Activated T-helper 2 cell treated with anti-CD3 and anti-CD28 coated beads, Interferon-gamma antibody, Interleukin-2, Interleukin-4, amounts not matched to agents 10 μg/mL and 5 μg/mL and 100 μg/mL, durations not matched to agents 14 hours and 24 hours and 36 hours (primary cell): ENCODE results near the gene MTHFR. TPM values are rescaled to one million over a fixed set of nuclear protein-coding genes. Genes with fewer than 3 reads are reported as not detected.

Source experiments
- DNase-seq: peaks from one replicate; pipeline ENCODE4 v3.0.0; 2021; ENCODE audit warnings: low spot score
- H3K27ac Mint-ChIP-seq: one replicate; pipeline ENCODE4 v1.8.0; 2021; ENCODE audit warnings: mixed read lengths
- H3K27me3 Mint-ChIP-seq: one replicate; pipeline ENCODE4 v1.8.0; 2021; ENCODE audit warnings: low read depth, mixed read lengths
- H3K36me3 Mint-ChIP-seq: one replicate; pipeline ENCODE4 v1.8.0; 2021; ENCODE audit warnings: low read depth, mixed read lengths
- H3K4me1 Mint-ChIP-seq: one replicate; pipeline ENCODE4 v1.8.0; 2021; ENCODE audit warnings: low read depth, mixed read lengths
- H3K4me3 Mint-ChIP-seq: one replicate; pipeline ENCODE4 v1.8.0; 2021; ENCODE audit warnings: low read depth, mild to moderate bottlenecking, moderate library complexity, mixed read lengths
- H3K9me3 Mint-ChIP-seq: one replicate; pipeline ENCODE4 v1.8.0; 2021; ENCODE audit warnings: mixed read lengths
- intact Hi-C: fragments of 100-400 bp; cut with micrococcal nuclease; formaldehyde crosslinking; loops from one replicate; pipeline ENCODE4 v1.15.1; 2023
- total RNA-seq: library from RNA; stranded (reverse); gene quantifications from 2 replicates; pipeline ENCODE4 v1.2.3, GENCODE V29; 2022

MTHFR gene
- total RNA-seq, 1 donor from 2014 or later = 18.8 TPM

GRCh38 chr1:11800391-11800755, 5.4 kb downstream of the MTHFR start:
- intact Hi-C loops = no loop called here
- Mint-ChIP-seq H3K9me3 (no peaks in the 10 kb centered on the region), H3K36me3 (peaks cover 40% of the 10 kb centered on the region), H3K27ac (no peak overlapping the region), H3K4me1 (peaks cover 28% of the 10 kb centered on the region), H3K27me3 (no peaks in the 10 kb centered on the region), H3K4me3 (no peak overlapping the region)
- DNase-seq = no peak

- H3K4me1 Mint-ChIP-seq = peaks cover 27% of the 10 kb centered on the region
- no peaks in the 10 kb centered on the region for H3K27me3 Mint-ChIP-seq
- H3K36me3 Mint-ChIP-seq = peaks cover 44% of the 10 kb centered on the region
- no peak overlapping the region for H3K4me3 Mint-ChIP-seq
- DNase-seq = no peak
- intact Hi-C loops = no loop called here
- H3K27ac Mint-ChIP-seq = no peak overlapping the region
- H3K9me3 Mint-ChIP-seq = no peaks in the 10 kb centered on the region
Measured at GRCh38 chr1:11799896-11800295, 5.9 kb downstream of the MTHFR start.

GRCh38 chr1:11799099-11799498, 6.7 kb downstream of the MTHFR start:
- H3K27ac Mint-ChIP-seq = no peak overlapping the region
- H3K9me3 Mint-ChIP-seq = no peaks in the 10 kb centered on the region
- H3K27me3 Mint-ChIP-seq = no peaks in the 10 kb centered on the region
- no peak overlapping the region for H3K4me3 Mint-ChIP-seq
- H3K4me1 Mint-ChIP-seq = peaks cover 20% of the 10 kb centered on the region
- peaks cover 51% of the 10 kb centered on the region for H3K36me3 Mint-ChIP-seq
- DNase-seq = no peak
- intact Hi-C loops = no loop called here

GRCh38 chr1:11797525-11798216, 8.1 kb downstream of the MTHFR start:
- Mint-ChIP-seq H3K4me1 (peaks cover 7% of the 10 kb centered on the region), H3K27ac (no peak overlapping the region), H3K9me3 (no peaks in the 10 kb centered on the region), H3K27me3 (no peaks in the 10 kb centered on the region), H3K4me3 (no peak overlapping the region), H3K36me3 (peaks cover 47% of the 10 kb centered on the region)
- intact Hi-C loops = no loop called here
- no peak for DNase-seq

- Mint-ChIP-seq H3K4me1 (no peaks in the 10 kb centered on the region), H3K27ac (no peak overlapping the region), H3K27me3 (no peaks in the 10 kb centered on the region), H3K4me3 (no peak overlapping the region), H3K9me3 (no peaks in the 10 kb centered on the region), H3K36me3 (peaks cover 45% of the 10 kb centered on the region)
- no peak for DNase-seq
- intact Hi-C loops = no loop called here
Measured at GRCh38 chr1:11796036-11796828, 9.5 kb downstream of the MTHFR start.

- intact Hi-C loops = no loop called here
- Mint-ChIP-seq H3K9me3 (no peaks in the 10 kb centered on the region), H3K4me3 (no peak overlapping the region), H3K4me1 (no peaks in the 10 kb centered on the region), H3K27ac (no peak overlapping the region), H3K27me3 (no peaks in the 10 kb centered on the region), H3K36me3 (peaks cover 42% of the 10 kb centered on the region)
- DNase-seq = no peak
Measured at GRCh38 chr1:11795238-11795890, 10.4 kb downstream of the MTHFR start.

GRCh38 chr1:11794446-11795237, 11.1 kb downstream of the MTHFR start:
- Mint-ChIP-seq H3K27ac (no peak overlapping the region), H3K4me3 (no peak overlapping the region), H3K27me3 (no peaks in the 10 kb centered on the region), H3K36me3 (peaks cover 40% of the 10 kb centered on the region), H3K9me3 (no peaks in the 10 kb centered on the region), H3K4me1 (no peaks in the 10 kb centered on the region)
- no peak for DNase-seq
- intact Hi-C loops = no loop called here

- no peak overlapping the region for H3K4me3 Mint-ChIP-seq
- H3K4me1 Mint-ChIP-seq = no peaks in the 10 kb centered on the region
- H3K27ac Mint-ChIP-seq = no peak overlapping the region
- DNase-seq = no peak
- intact Hi-C loops = no loop called here
- peaks cover 37% of the 10 kb centered on the region for H3K36me3 Mint-ChIP-seq
- no peaks in the 10 kb centered on the region for H3K27me3 Mint-ChIP-seq
- H3K9me3 Mint-ChIP-seq = no peaks in the 10 kb centered on the region
Measured at GRCh38 chr1:11793819-11794218, 11.9 kb downstream of the MTHFR start.

GRCh38 chr1:11792106-11792505, 13.7 kb downstream of the MTHFR start:
- no peak overlapping the region for H3K27ac Mint-ChIP-seq
- intact Hi-C loops = no loop called here
- no peaks in the 10 kb centered on the region for H3K9me3 Mint-ChIP-seq
- H3K4me3 Mint-ChIP-seq = no peak overlapping the region
- no peaks in the 10 kb centered on the region for H3K27me3 Mint-ChIP-seq
- peaks cover 33% of the 10 kb centered on the region for H3K36me3 Mint-ChIP-seq
- no peak for DNase-seq
- no peaks in the 10 kb centered on the region for H3K4me1 Mint-ChIP-seq

- no peak overlapping the region for H3K27ac Mint-ChIP-seq
- no peaks in the 10 kb centered on the region for H3K4me1 Mint-ChIP-seq
- H3K9me3 Mint-ChIP-seq = no peaks in the 10 kb centered on the region
- no peak overlapping the region for H3K4me3 Mint-ChIP-seq
- no peaks in the 10 kb centered on the region for H3K27me3 Mint-ChIP-seq
- no peak for DNase-seq
- intact Hi-C loops = no loop called here
- H3K36me3 Mint-ChIP-seq = peaks cover 29% of the 10 kb centered on the region
Measured at GRCh38 chr1:11790880-11791715, 14.7 kb downstream of the MTHFR start.

GRCh38 chr1:11790101-11790879, 15.5 kb downstream of the MTHFR start:
- Mint-ChIP-seq H3K27ac (no peak overlapping the region), H3K9me3 (no peaks in the 10 kb centered on the region)
- no peak for DNase-seq

More at GRCh38 chr1:11790101-11790879, 15.5 kb downstream of the MTHFR start:
- Mint-ChIP-seq H3K27me3 (no peaks in the 10 kb centered on the region), H3K4me3 (no peak overlapping the region), H3K36me3 (peaks cover 22% of the 10 kb centered on the region), H3K4me1 (peaks cover 2% of the 10 kb centered on the region)
- intact Hi-C loops = no loop called here
